ENCODE results near the gene MID1. TPM values are rescaled to one million over a fixed set of nuclear protein-coding genes. Genes with fewer than 3 reads are reported as not detected.

Gene MID1
- total RNA-seq, 4 donors from 2014 or later, result 19.6 to 40.4 (median 29.9) TPM

DNA sequence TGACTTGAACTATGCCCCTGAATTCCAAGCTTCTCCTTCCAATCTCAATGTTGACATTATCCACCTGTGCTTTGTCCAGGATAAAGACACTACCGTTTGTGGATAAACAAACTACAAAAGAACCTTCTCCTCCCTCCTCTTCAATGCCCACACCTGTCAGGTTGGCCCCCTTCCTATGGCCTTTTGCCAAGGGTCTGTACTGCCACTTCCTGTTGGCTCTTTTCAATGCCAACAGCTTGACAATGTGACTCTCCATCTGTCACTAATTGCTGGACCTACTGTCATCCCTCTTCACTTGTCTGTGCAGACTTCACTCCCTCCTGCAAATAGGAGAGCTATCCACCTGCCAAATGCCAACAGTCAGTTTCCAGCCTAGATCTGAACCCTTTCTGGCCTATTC, 35.8 kb upstream of the MID1 start:
- Histone ChIP-seq H3K4me3 (no peak overlapping the region), H3K36me3 (no peaks in the 10 kb centered on the region), H3K4me1 (no peaks in the 10 kb centered on the region), H3K27me3 (no peaks in the 10 kb centered on the region), H3K27ac (no peak overlapping the region), H3K9me3 (no peaks in the 10 kb centered on the region)
- no peak for DNase-seq
- TF ChIP-seq, protein P1, sequence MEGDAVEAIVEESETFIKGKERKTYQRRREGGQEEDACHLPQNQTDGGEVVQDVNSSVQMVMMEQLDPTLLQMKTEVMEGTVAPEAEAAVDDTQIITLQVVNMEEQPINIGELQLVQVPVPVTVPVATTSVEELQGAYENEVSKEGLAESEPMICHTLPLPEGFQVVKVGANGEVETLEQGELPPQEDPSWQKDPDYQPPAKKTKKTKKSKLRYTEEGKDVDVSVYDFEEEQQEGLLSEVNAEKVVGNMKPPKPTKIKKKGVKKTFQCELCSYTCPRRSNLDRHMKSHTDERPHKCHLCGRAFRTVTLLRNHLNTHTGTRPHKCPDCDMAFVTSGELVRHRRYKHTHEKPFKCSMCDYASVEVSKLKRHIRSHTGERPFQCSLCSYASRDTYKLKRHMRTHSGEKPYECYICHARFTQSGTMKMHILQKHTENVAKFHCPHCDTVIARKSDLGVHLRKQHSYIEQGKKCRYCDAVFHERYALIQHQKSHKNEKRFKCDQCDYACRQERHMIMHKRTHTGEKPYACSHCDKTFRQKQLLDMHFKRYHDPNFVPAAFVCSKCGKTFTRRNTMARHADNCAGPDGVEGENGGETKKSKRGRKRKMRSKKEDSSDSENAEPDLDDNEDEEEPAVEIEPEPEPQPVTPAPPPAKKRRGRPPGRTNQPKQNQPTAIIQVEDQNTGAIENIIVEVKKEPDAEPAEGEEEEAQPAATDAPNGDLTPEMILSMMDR (IDR thresholded peaks at IDR 0.05), result no peak
- TF ChIP-seq POLR2A (IDR thresholded peaks at IDR 0.05), result no peak

GRCh38 chrX:10654960-10655359, 34.6 kb upstream of the MID1 start:
- no peaks in the 10 kb centered on the region for H3K36me3 ChIP-seq
- DNase-seq, result no peak
- no peak for TF ChIP-seq POLR2A (IDR thresholded peaks at IDR 0.05)
- TF ChIP-seq, protein P1 (IDR thresholded peaks at IDR 0.05), result no peak
- H3K4me1 ChIP-seq, result no peaks in the 10 kb centered on the region
- no peak overlapping the region for H3K4me3 ChIP-seq
- no peaks in the 10 kb centered on the region for H3K9me3 ChIP-seq
- H3K27ac ChIP-seq, result no peak overlapping the region
- no peaks in the 10 kb centered on the region for H3K27me3 ChIP-seq

GRCh38 chrX:10653302-10653701, 32.9 kb upstream of the MID1 start:
- Histone ChIP-seq H3K4me3 (no peak overlapping the region), H3K4me1 (no peaks in the 10 kb centered on the region), H3K36me3 (no peaks in the 10 kb centered on the region), H3K27ac (no peak overlapping the region), H3K27me3 (no peaks in the 10 kb centered on the region), H3K9me3 (no peaks in the 10 kb centered on the region)
- TF ChIP-seq POLR2A (IDR thresholded peaks at IDR 0.05), result no peak
- TF ChIP-seq, protein P1 (IDR thresholded peaks at IDR 0.05), result no peak
- no peak for DNase-seq

GRCh38 chrX:10649265-10649664, 28.9 kb upstream of the MID1 start:
- H3K9me3 ChIP-seq, result no peaks in the 10 kb centered on the region
- no peak overlapping the region for H3K27ac ChIP-seq
- TF ChIP-seq POLR2A (IDR thresholded peaks at IDR 0.05), result no peak
- TF ChIP-seq, protein P1 (IDR thresholded peaks at IDR 0.05), result no peak
- DNase-seq, result no peak
- no peaks in the 10 kb centered on the region for H3K36me3 ChIP-seq
- H3K4me1 ChIP-seq, result no peaks in the 10 kb centered on the region
- H3K27me3 ChIP-seq, result no peaks in the 10 kb centered on the region
- H3K4me3 ChIP-seq, result no peak overlapping the region

DNA sequence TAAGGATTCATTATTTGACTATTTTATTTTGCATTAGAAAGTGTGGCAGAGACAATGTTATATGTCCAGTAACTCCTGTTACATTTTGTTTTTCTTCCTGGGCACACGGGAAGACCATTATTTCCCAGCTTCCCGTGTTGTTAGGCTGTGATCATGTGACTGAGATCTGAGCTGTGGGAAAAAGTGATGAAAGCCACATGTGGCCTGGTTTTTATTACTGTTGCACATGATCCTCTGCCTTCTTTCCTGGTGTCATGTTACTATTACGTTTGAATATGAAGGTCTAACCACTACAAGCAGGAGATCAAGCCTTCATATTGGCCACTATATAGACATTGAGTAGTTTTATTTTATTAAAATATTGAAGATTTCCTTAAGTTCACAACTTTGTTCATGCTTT, 28.2 kb upstream of the MID1 start:
- Histone ChIP-seq H3K9me3 (no peaks in the 10 kb centered on the region), H3K4me3 (no peak overlapping the region), H3K27me3 (no peaks in the 10 kb centered on the region), H3K27ac (no peak overlapping the region), H3K36me3 (no peaks in the 10 kb centered on the region), H3K4me1 (no peaks in the 10 kb centered on the region)
- no peak for DNase-seq
- TF ChIP-seq, protein P1 (IDR thresholded peaks at IDR 0.05), result no peak
- no peak for TF ChIP-seq POLR2A (IDR thresholded peaks at IDR 0.05)

DNA sequence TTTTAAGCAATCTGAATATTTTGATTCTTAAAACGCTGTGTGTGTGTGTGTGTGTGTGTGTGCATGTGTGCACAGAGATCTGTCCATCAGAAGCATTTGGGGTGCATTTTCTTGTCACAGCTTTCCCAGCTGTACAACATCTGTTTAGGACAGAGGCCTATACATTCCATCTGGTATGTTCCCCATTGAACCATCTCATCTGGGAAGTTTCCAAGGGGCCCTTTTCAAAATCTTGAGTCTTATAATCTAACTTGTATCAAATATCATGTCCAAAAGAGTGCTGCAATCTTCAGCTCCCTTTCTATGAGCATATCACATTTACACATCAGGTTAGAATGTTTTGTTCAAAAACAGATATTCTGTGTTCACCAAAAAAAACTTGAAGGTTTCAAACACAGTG, 16.5 kb upstream of the MID1 start:
- no peak for DNase-seq
- Histone ChIP-seq H3K9me3 (no peaks in the 10 kb centered on the region), H3K4me3 (no peak overlapping the region), H3K27ac (no peak overlapping the region), H3K36me3 (no peaks in the 10 kb centered on the region), H3K27me3 (no peaks in the 10 kb centered on the region), H3K4me1 (no peaks in the 10 kb centered on the region)
- no peak for TF ChIP-seq POLR2A (IDR thresholded peaks at IDR 0.05)
- TF ChIP-seq, protein P1 (IDR thresholded peaks at IDR 0.05), result no peak

Measured in Peyer's patch (tissue), 4 donors.